Stimulated activated CD8-positive, alpha-beta memory T cell treated with anti-CD3 and anti-CD28 coated beads, Interleukin-12 subunit alpha, Interleukin-12 subunit beta, amount 100 ng/mL, for 24 hours (primary cell): Measurements from ENCODE around the gene GSK3B.
"Not testable (repeated sequence)": the region's sequence is repeated elsewhere in the genome, so short reads cannot be mapped to it uniquely, and the experiment has no call there.

ENCODE experiments used
- DNase-seq: peaks from one replicate; pipeline ENCODE4 v3.0.0-alpha.2; 2020; ENCODE audit errors: extremely low read depth

GSK3B gene

GRCh38 chr3:119934249-119934648, 160.0 kb downstream of the GSK3B start:
- no peak for DNase-seq

- no peak for DNase-seq
Observed at GRCh38 chr3:119933207-119933606, 161.0 kb downstream of the GSK3B start.

- DNase-seq: no peak
Observed at GRCh38 chr3:119930286-119930685, 164.0 kb downstream of the GSK3B start.

GRCh38 chr3:119927190-119927589, 167.1 kb downstream of the GSK3B start:
- no peak for DNase-seq

- no peak for DNase-seq
Observed at GRCh38 chr3:119924111-119925094, 169.8 kb downstream of the GSK3B start.

GRCh38 chr3:119918992-119919933, 175.0 kb downstream of the GSK3B start:
- DNase-seq: no peak

- DNase-seq: no peak
Observed at GRCh38 chr3:119913021-119913420, 181.2 kb downstream of the GSK3B start.

GRCh38 chr3:119912220-119912619, 182.0 kb downstream of the GSK3B start:
- DNase-seq: no peak

- no peak for DNase-seq
Observed at GRCh38 chr3:119911748-119912147, 182.5 kb downstream of the GSK3B start.

GRCh38 chr3:119902061-119902460, 192.2 kb downstream of the GSK3B start:
- no peak for DNase-seq

- DNase-seq: no peak
Observed at GRCh38 chr3:119901148-119901547, 193.1 kb downstream of the GSK3B start.

- no peak for DNase-seq
Observed at GRCh38 chr3:119899192-119899511, 195.1 kb downstream of the GSK3B start.

GRCh38 chr3:119898478-119899191, 195.6 kb downstream of the GSK3B start:
- DNase-seq: no peak

GRCh38 chr3:119894195-119894594, 200.1 kb downstream of the GSK3B start:
- DNase-seq: no peak

GRCh38 chr3:119893769-119894168, 200.5 kb downstream of the GSK3B start:
- no peak for DNase-seq

- no peak for DNase-seq
Observed at GRCh38 chr3:119891944-119892721, 202.1 kb downstream of the GSK3B start.

- not testable (repeated sequence) for DNase-seq
Observed at GRCh38 chr3:119888681-119889080, 205.6 kb downstream of the GSK3B start.

GRCh38 chr3:119885746-119886530, 208.3 kb downstream of the GSK3B start:
- no peak for DNase-seq

- no peak for DNase-seq
Observed at GRCh38 chr3:119884161-119884557, 210.1 kb downstream of the GSK3B start.

- DNase-seq: no peak
Observed at GRCh38 chr3:119883461-119884160, 210.6 kb downstream of the GSK3B start.
